Measurements from ENCODE around the gene APP. TPM values are rescaled to one million over a fixed set of nuclear protein-coding genes. Genes with fewer than 3 reads are reported as not detected.

The APP gene
- total and polyA plus RNA-seq, 4 donors: 86.9 to 414 (median 367) TPM

- H3K9ac ChIP-seq (ENCODE audit: insufficient read depth in 1 of 2, low read length in 2 of 2): no peak overlapping the region
- no peaks in the 10 kb centered on the region for H3K36me3 ChIP-seq (ENCODE audit: control insufficient read depth in 4 of 4, insufficient read depth in 4 of 4, low read length in 4 of 4)
- H3K4me1 ChIP-seq (ENCODE audit: control insufficient read depth in 5 of 5, insufficient read depth in 5 of 5, low read length in 5 of 5): peaks cover 5 to 25% (median 12%) of the 10 kb centered on the region in 5 donors
- ATAC-seq (ENCODE audit: insufficient read depth, low FRiP score) (peak; percentile 62), DNase-seq (no peak)
- no peaks in the 10 kb centered on the region for H3K9me3 ChIP-seq (ENCODE audit: control insufficient read depth in 4 of 4, insufficient read depth in 3 of 4, low read length in 3 of 4)
- 20 to 66% methylated on average over 3 of the region's 3 CpGs for WGBS, 2 donors
- H3K27me3 ChIP-seq (ENCODE audit: control insufficient read depth in 3 of 3, insufficient read depth in 3 of 3, low read length in 2 of 3): no peaks in the 10 kb centered on the region
- TF ChIP-seq CTCF (IDR thresholded peaks at IDR 0.05; ENCODE audit: control extremely low read depth, extremely low read depth): no peak
- no peak overlapping the region for H3K4me3 ChIP-seq
- peak overlapping the region; percentile 9 to 54 for H3K27ac ChIP-seq (ENCODE audit: low read depth in 1 of 2, low read length in 1 of 2)
These were observed 22.3 kb downstream of the APP start for GRCh38 chr21:26148071-26148839.

- no peak overlapping the region for H3K27ac ChIP-seq (ENCODE audit: low read depth in 1 of 2, low read length in 1 of 2)
- H3K9me3 ChIP-seq (ENCODE audit: control insufficient read depth in 4 of 4, insufficient read depth in 3 of 4, low read length in 3 of 4): no peaks in the 10 kb centered on the region
- no peak for TF ChIP-seq CTCF (IDR thresholded peaks at IDR 0.05; ENCODE audit: control extremely low read depth, extremely low read depth)
- H3K9ac ChIP-seq (ENCODE audit: insufficient read depth in 1 of 2, low read length in 2 of 2): no peak overlapping the region
- ATAC-seq (ENCODE audit: insufficient read depth, low FRiP score) (no peak), DNase-seq (no peak)
- WGBS, 2 donors: 66 to 72% methylated on average over 4 of the region's 4 CpGs
- H3K4me1 ChIP-seq (ENCODE audit: control insufficient read depth in 5 of 5, insufficient read depth in 5 of 5, low read length in 5 of 5): peaks cover 5 to 25% (median 12%) of the 10 kb centered on the region in 5 donors
- no peaks in the 10 kb centered on the region for H3K27me3 ChIP-seq (ENCODE audit: control insufficient read depth in 3 of 3, insufficient read depth in 3 of 3, low read length in 2 of 3)
- H3K36me3 ChIP-seq (ENCODE audit: control insufficient read depth in 4 of 4, insufficient read depth in 4 of 4, low read length in 4 of 4): no peaks in the 10 kb centered on the region
- no peak overlapping the region for H3K4me3 ChIP-seq
These were observed 23.0 kb downstream of the APP start for GRCh38 chr21:26147535-26147934.

GRCh38 chr21:26146681-26147080 lies 23.9 kb downstream of the APP start:
- H3K9me3 ChIP-seq (ENCODE audit: control insufficient read depth in 4 of 4, insufficient read depth in 3 of 4, low read length in 3 of 4): no peaks in the 10 kb centered on the region
- H3K4me3 ChIP-seq: no peak overlapping the region
- peaks cover 5 to 25% (median 12%) of the 10 kb centered on the region in 5 donors for H3K4me1 ChIP-seq (ENCODE audit: control insufficient read depth in 5 of 5, insufficient read depth in 5 of 5, low read length in 5 of 5)
- no peaks in the 10 kb centered on the region for H3K27me3 ChIP-seq (ENCODE audit: control insufficient read depth in 3 of 3, insufficient read depth in 3 of 3, low read length in 2 of 3)
- no peaks in the 10 kb centered on the region for H3K36me3 ChIP-seq (ENCODE audit: control insufficient read depth in 4 of 4, insufficient read depth in 4 of 4, low read length in 4 of 4)
- H3K9ac ChIP-seq (ENCODE audit: insufficient read depth in 1 of 2, low read length in 2 of 2): no peak overlapping the region
- no peak for ATAC-seq (ENCODE audit: insufficient read depth, low FRiP score)
- 96 to 100% methylated on average over 1 of the region's 1 CpG for WGBS, 2 donors
- no peak overlapping the region for H3K27ac ChIP-seq (ENCODE audit: low read depth in 1 of 2, low read length in 1 of 2)
- no peak for TF ChIP-seq CTCF (IDR thresholded peaks at IDR 0.05; ENCODE audit: control extremely low read depth, extremely low read depth)
- no peak for DNase-seq

Data from lung (tissue), 12 donors.